DND-41 (cell line): ENCODE results near the gene ANXA1.

Source experiments
- CTCF ChIP-seq: IDR thresholded peaks from 2 replicates; pipeline ENCODE4 v1.5.1; 2012; ENCODE audit warnings: borderline replicate concordance, low read length, moderate library complexity, mild to moderate bottlenecking; ENCODE audit not compliant: poor library complexity, severe bottlenecking; ENCODE audit errors: extremely low read depth
- EZH2 ChIP-seq: IDR thresholded peaks from 3 replicates; pipeline ENCODE4 v1.6.1; 2012; ENCODE audit warnings: borderline replicate concordance, low read depth, mild to moderate bottlenecking, moderate library complexity, low read length, inconsistent platforms; ENCODE audit not compliant: severe bottlenecking

- TF ChIP-seq EZH2 (no peak), CTCF (no peak)
Observed at GRCh38 chr9:73137914-73138313, 13.8 kb upstream of the ANXA1 start.
